Fibroblast of mammary gland (primary cell): ENCODE data around the gene CCSAP.

Experiments
- DNase-seq: peaks from one replicate; pipeline ENCODE4 v3.0.0-alpha.2; 2010; ENCODE audit warnings: low read depth
- H3K4me3 ChIP-seq: 2 replicates; pipeline ENCODE4 v1.5.1; 2011; ENCODE audit warnings: low read depth, mild to moderate bottlenecking, low read length, moderate library complexity; ENCODE audit not compliant: control insufficient read depth
- CTCF ChIP-seq: conservative IDR thresholded peaks from 2 replicates; pipeline ENCODE4 v1.5.1; 2011; ENCODE audit warnings: low read depth, low read length, inconsistent platforms; ENCODE audit not compliant: control insufficient read depth, insufficient read depth

CCSAP gene

GRCh38 chr1:229365569-229365968, 22.7 kb upstream of the CCSAP start:
- H3K4me3 ChIP-seq: no peak overlapping the region
- no peak for DNase-seq
- TF ChIP-seq CTCF: no peak

- no peak for TF ChIP-seq CTCF
- H3K4me3 ChIP-seq: no peak overlapping the region
- DNase-seq: no peak
These were observed 21.6 kb upstream of the CCSAP start for GRCh38 chr1:229364207-229365065.

DNA sequence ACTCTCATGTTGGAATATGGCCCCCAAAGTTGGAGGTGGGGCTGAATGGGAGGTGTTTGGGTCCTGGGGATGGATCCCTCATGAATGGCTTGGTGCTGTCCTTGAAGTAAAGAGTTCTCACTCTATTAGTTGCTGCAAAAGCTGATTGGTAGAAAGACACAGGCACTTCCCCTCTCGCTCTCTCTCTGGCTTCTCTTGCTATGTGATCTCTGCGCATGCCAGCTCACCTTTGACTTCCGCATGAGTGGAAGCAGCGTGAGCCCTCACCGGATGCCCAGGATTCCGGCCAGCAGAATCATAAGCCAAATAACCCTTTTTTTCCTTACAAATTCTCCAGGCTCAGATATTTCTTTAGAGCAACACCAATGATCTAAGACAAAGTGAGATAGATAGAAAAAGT, 20.9 kb upstream of the CCSAP start:
- H3K4me3 ChIP-seq: no peak overlapping the region
- no peak for DNase-seq
- no peak for TF ChIP-seq CTCF

DNA sequence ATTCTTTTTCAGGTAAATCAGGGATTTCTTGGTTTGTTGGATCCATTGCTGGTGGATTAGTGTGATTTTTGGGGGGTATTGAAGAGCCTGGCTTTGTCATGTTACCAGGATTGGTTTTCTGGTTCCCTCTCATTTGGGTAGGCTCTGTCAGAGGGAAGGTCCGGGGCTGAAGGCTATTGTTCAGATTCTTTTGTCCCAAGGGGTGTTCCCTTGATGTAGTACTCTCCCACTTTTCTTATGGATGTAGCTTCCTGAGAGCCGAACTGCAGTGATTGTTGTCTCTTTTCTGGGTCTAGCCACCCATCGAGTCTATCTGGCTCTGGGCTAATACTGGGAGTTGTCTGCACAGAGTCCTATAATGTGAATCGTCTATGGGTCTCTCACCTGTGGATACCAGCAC, 17.6 kb upstream of the CCSAP start:
- no peak for DNase-seq

GRCh38 chr1:229355661-229356060, 12.8 kb upstream of the CCSAP start:
- TF ChIP-seq CTCF: no peak
- no peak for DNase-seq
- no peak overlapping the region for H3K4me3 ChIP-seq

More for the DNA sequence above, 17.6 kb upstream of the CCSAP start:
- H3K4me3 ChIP-seq: no peak overlapping the region
- TF ChIP-seq CTCF: no peak

DNA sequence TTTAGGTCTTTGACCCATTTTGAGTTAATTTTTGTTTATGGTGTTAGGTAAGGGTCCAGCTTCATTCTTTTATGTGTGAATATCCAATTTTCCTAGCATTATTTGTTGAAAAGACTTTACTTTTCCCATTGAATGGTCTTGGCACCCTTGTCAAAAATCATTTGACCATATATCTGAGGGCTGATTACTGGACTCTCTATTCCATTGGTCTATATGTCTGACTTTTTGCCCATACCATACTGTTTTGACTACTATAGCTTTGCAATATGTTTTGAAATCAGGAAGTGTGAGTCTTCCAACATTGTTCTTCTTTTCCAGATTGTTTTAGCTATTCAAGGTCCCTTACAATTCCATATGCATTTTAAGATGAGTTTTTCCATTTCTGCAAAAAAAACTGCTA, 11.4 kb upstream of the CCSAP start:
- no peak overlapping the region for H3K4me3 ChIP-seq
- TF ChIP-seq CTCF: no peak
- no peak for DNase-seq

GRCh38 chr1:229352975-229353374, 10.1 kb upstream of the CCSAP start:
- no peak overlapping the region for H3K4me3 ChIP-seq
- no peak for DNase-seq
- TF ChIP-seq CTCF: no peak
